A549 (cell line): Measurements from ENCODE around the gene COPS9. TPM values are rescaled to one million over a fixed set of nuclear protein-coding genes. Genes with fewer than 3 reads are reported as not detected.

ENCODE experiments used
- ATAC-seq, 2 experiments: fragments of 200-7000 bp in 1 of 2; fragments of >200 bp in 1 of 2; cut with Nextera tagmentation in 1 of 2; cut with Tn5 transposase in 1 of 2; 3 replicates each; pipeline versions ENCODE4 v1.8.0 to v1.9.1; 2018 to 2020; ENCODE audit warnings: mild to moderate bottlenecking in 1 of 2, moderate library complexity in 1 of 2
- CTCF ChIA-PET: fragments of 300-600 bp; sonication (Branson Sonifier 250); formaldehyde crosslinking; extraction: SDS; loops from one replicate; lab custom pipeline; 2021; ENCODE audit warnings: antibody characterized with exemption, inconsistent platforms; lab: Yijun Ruan, JAX
- POLR2A ChIA-PET: fragments of 350-600 bp; formaldehyde crosslinking; extraction: SDS; loops from one replicate; lab custom pipeline; 2021; ENCODE audit warnings: antibody characterized with exemption, inconsistent platforms; lab: Yijun Ruan, JAX
- DNase-seq, 2 experiments: peaks; one replicate each; pipeline versions ENCODE4 v3.0.0 to v3.0.0-alpha.2; 2011 to 2016; ENCODE audit warnings: low read depth in 1 of 2, low spot score in 1 of 2
- FAIRE-seq: peaks from 2 replicates; lab custom pipeline; 2011; peaks lifted over from hg19 to GRCh38; lab: Jason Lieb, UNC
- H3K27ac ChIP-seq, 2 experiments: fragments of >200 bp; sonication (Bioruptor Twin); formaldehyde crosslinking; 3 replicates each; pipeline ENCODE4 v1.5.1; 2016 to 2017
- H3K4me1 ChIP-seq: fragments of >200 bp; sonication (Bioruptor Twin); formaldehyde crosslinking; 3 replicates; pipeline ENCODE4 v1.6.1; 2016
- H3K4me2 ChIP-seq: fragments of >200 bp; sonication (Bioruptor Twin); formaldehyde crosslinking; 3 replicates; pipeline ENCODE4 v1.6.1; 2016
- H3K4me3 ChIP-seq: fragments of >200 bp; sonication (Bioruptor Twin); formaldehyde crosslinking; 3 replicates; pipeline ENCODE4 v1.5.1; 2016
- H3K9me3 ChIP-seq: fragments of >200 bp; sonication (Bioruptor Twin); formaldehyde crosslinking; 3 replicates; pipeline ENCODE4 v1.6.1; 2016
- ATOH8 ChIP-seq: fragments of 250-450 bp; sonication (Bioruptor Pico); IDR thresholded peaks from 2 replicates; pipeline ENCODE4 v1.5.0; 2020; ENCODE audit warnings: low read depth, mild to moderate bottlenecking, moderate library complexity
- CHD2 ChIP-seq: fragments of 150-350 bp; IDR thresholded peaks from 2 replicates; pipeline ENCODE4 v1.6.1; 2014; ENCODE audit warnings: low read length; ENCODE audit not compliant: partially characterized antibody
- CHD4 ChIP-seq: fragments of 200-600 bp; sonication (generic); IDR thresholded peaks from 2 replicates; pipeline ENCODE4 v1.6.1; 2016; ENCODE audit warnings: antibody characterized with exemption, mild to moderate bottlenecking, borderline replicate concordance
- CTCF ChIP-seq: fragments of >200 bp; sonication (Bioruptor Twin); formaldehyde crosslinking; IDR thresholded peaks from 3 replicates; pipeline ENCODE4 v1.5.1; 2016
- EHF ChIP-seq: fragments of 250-450 bp; sonication (Bioruptor Pico); IDR thresholded peaks from 2 replicates; pipeline ENCODE4 v1.5.0; 2020; ENCODE audit warnings: mild to moderate bottlenecking
- EHMT2 ChIP-seq: fragments of 200-600 bp; sonication (generic); IDR thresholded peaks from 2 replicates; pipeline ENCODE4 v1.6.1; 2016; ENCODE audit warnings: antibody characterized with exemption, low read depth, mild to moderate bottlenecking, moderate library complexity
- FOSL2 ChIP-seq, 2 experiments: fragments of 450-650 bp in 1 of 2; fragments of >200 bp in 1 of 2; sonication (Bioruptor Twin) in 1 of 2; formaldehyde crosslinking; IDR thresholded peaks; 2 replicates each; pipeline versions ENCODE4 v1.5.0 to v1.6.1; 2016 to 2020; ENCODE audit warnings: mild to moderate bottlenecking in 1 of 2, moderate library complexity in 1 of 2
- FOXS1 ChIP-seq: fragments of 250-450 bp; sonication (Bioruptor Pico); IDR thresholded peaks from 2 replicates; pipeline ENCODE4 v1.5.0; 2020; ENCODE audit warnings: mild to moderate bottlenecking, moderate library complexity
- GATA3 ChIP-seq: IDR thresholded peaks from 2 replicates; pipeline ENCODE4 v1.6.1; 2012; ENCODE audit warnings: borderline replicate concordance
- HDAC2 ChIP-seq: fragments of 200-600 bp; sonication (generic); IDR thresholded peaks from 2 replicates; pipeline ENCODE4 v1.6.1; 2016
- HMGXB4 ChIP-seq: fragments of 250-450 bp; sonication (Bioruptor Pico); IDR thresholded peaks from 2 replicates; pipeline ENCODE4 v1.5.0; 2021; ENCODE audit warnings: mild to moderate bottlenecking, moderate library complexity, borderline replicate concordance
- HOXB5 ChIP-seq: fragments of 250-450 bp; sonication (Bioruptor Pico); IDR thresholded peaks from 2 replicates; pipeline ENCODE4 v1.5.0; 2020; ENCODE audit warnings: mild to moderate bottlenecking, moderate library complexity
- JUN ChIP-seq, 2 experiments: fragments of >200 bp; sonication (Bioruptor Twin); formaldehyde crosslinking; IDR thresholded peaks; 2 replicates in 1 of 2; 3 replicates in 1 of 2; pipeline ENCODE4 v1.6.1; 2016 to 2017
- JUNB ChIP-seq: fragments of >200 bp; sonication (Bioruptor Twin); formaldehyde crosslinking; IDR thresholded peaks from 2 replicates; pipeline ENCODE4 v1.6.1; 2016
- KDM1A ChIP-seq: fragments of 200-600 bp; sonication (generic); IDR thresholded peaks from 2 replicates; pipeline ENCODE4 v1.6.1; 2016; ENCODE audit warnings: low read depth, mild to moderate bottlenecking
- KDM5A ChIP-seq: fragments of 200-600 bp; sonication (generic); IDR thresholded peaks from 2 replicates; pipeline ENCODE4 v1.6.1; 2016; ENCODE audit warnings: antibody characterized with exemption, mild to moderate bottlenecking
- MAX ChIP-seq: IDR thresholded peaks from 2 replicates; pipeline ENCODE4 v1.6.1; 2012
- MAZ ChIP-seq: fragments of 150-350 bp; IDR thresholded peaks from 2 replicates; pipeline ENCODE4 v1.6.1; 2014; ENCODE audit warnings: antibody characterized with exemption, low read depth, low read length, borderline replicate concordance
- MYC ChIP-seq: IDR thresholded peaks from 2 replicates; pipeline ENCODE4 v1.6.1; 2012; ENCODE audit warnings: mild to moderate bottlenecking, inconsistent platforms, low read length, improper control_type of control experiment, borderline replicate concordance
- POLR2AphosphoS2 ChIP-seq: conservative IDR thresholded peaks from 2 replicates; pipeline ENCODE4 v1.6.1; 2012; ENCODE audit warnings: low read length, improper control_type of control experiment, inconsistent platforms
- RCOR1 ChIP-seq: fragments of 150-350 bp; IDR thresholded peaks from 2 replicates; pipeline ENCODE4 v1.6.1; 2014; ENCODE audit warnings: antibody characterized with exemption, low read length, low read depth
- ZNF302 ChIP-seq: fragments of 250-450 bp; sonication (Bioruptor Pico); IDR thresholded peaks from 2 replicates; pipeline ENCODE4 v1.9.0; 2021; ENCODE audit warnings: inconsistent platforms, mild to moderate bottlenecking, moderate library complexity
- ZSCAN20 ChIP-seq: fragments of 250-450 bp; sonication (Bioruptor Pico); IDR thresholded peaks from 2 replicates; pipeline ENCODE4 v1.8.0; 2022; ENCODE audit warnings: mild to moderate bottlenecking, moderate library complexity
- WGBS: methylation state at CpG from one replicate; pipeline ENCODE4 v1.1.6; 2017; ENCODE audit errors: missing lambda C conversion rate; 5-methylcytosine and 5-hydroxymethylcytosine counted together
- polyA plus RNA-seq, 4 experiments: library from polyadenylated mRNA; depleted of rRNA in 3 of 4; stranded (reverse); fragments of >200 nt; fragmentation: RNase III in 1 of 4; extraction: RNeasy Plus Mini Kit Qiagen cat#74134 plus additional on column Dnase treatment in 1 of 4; gene quantifications; 2 replicates in 3 of 4; 3 replicates in 1 of 4; pipeline ENCODE4 v1.2.3, GENCODE V29; 2011 to 2017

The COPS9 gene
- polyA plus RNA-seq, 2 of the 4 experiments (the other 2 are of a cell fraction): 321 to 356 TPM

- no peak for DNase-seq
- no peaks in the 10 kb centered on the region for H3K4me1 ChIP-seq
- no peak overlapping the region for H3K27ac ChIP-seq
- WGBS: 31% methylated on average over 16 of the region's 16 CpGs
- no peak for ATAC-seq
- H3K4me3 ChIP-seq: no peak overlapping the region
- no peak for FAIRE-seq
- TF ChIP-seq CHD4: no peak
- TF ChIP-seq CHD2: no peak
- no peak for TF ChIP-seq HDAC2
- TF ChIP-seq MAZ: no peak
- no peak for TF ChIP-seq ATOH8 (CRISPR knock-in tag)
- no peak for TF ChIP-seq KDM1A
- no peak for TF ChIP-seq MYC
- no peak for TF ChIP-seq HOXB5
- TF ChIP-seq CTCF: no peak
- no peak for TF ChIP-seq HMGXB4 (CRISPR knock-in tag)
- no peak overlapping the region for H3K4me2 ChIP-seq
- ChIA-PET POLR2A (no interaction called here), CTCF (interaction anchor here (1.1 kb wide), 1 partner anchor 13 kb away, joined by 3 read pairs; no protein-coding TSS in a partner anchor)
- H3K9me3 ChIP-seq: no peaks in the 10 kb centered on the region
Observed at GRCh38 chr2:240162939-240163714, 27.0 kb upstream of the COPS9 start.

GRCh38 chr2:240162531-240162930 lies 26.4 kb upstream of the COPS9 start:
- TF ChIP-seq FOXS1 (CRISPR knock-in tag) (no peak), GATA3 (no peak), ZNF302 (CRISPR knock-in tag) (no peak)
- TF ChIP-seq, all 56 proteins: peak for 0
- Histone ChIP-seq H3K4me2 (no peak overlapping the region), H3K4me1 (no peaks in the 10 kb centered on the region), H3K27ac (no peak overlapping the region), H3K9me3 (no peaks in the 10 kb centered on the region), H3K4me3 (no peak overlapping the region)
- no peak for DNase-seq
- WGBS: 28% methylated on average over 6 of the region's 6 CpGs
- ATAC-seq: no peak
- no peak for FAIRE-seq
- ChIA-PET POLR2A (no interaction called here), CTCF (interaction anchor here (1.1 kb wide), 1 partner anchor 12 kb away, joined by 3 read pairs; no protein-coding TSS in a partner anchor)

- ChIA-PET CTCF (no interaction called here), POLR2A (no interaction called here)
- no peak overlapping the region for H3K4me3 ChIP-seq
- no peak overlapping the region for H3K27ac ChIP-seq
- TF ChIP-seq HDAC2 (no peak), EHF (CRISPR knock-in tag) (no peak), POLR2AphosphoS2 (no peak), ATOH8 (CRISPR knock-in tag) (no peak), MAZ (no peak), EHMT2 (no peak), CHD4 (no peak), JUN (IDR thresholded peaks at IDR 0.05) (no peak), JUNB (no peak), MAX (no peak), RCOR1 (no peak), ZSCAN20 (CRISPR knock-in tag) (no peak), KDM5A (no peak), FOSL2 (IDR thresholded peaks at IDR 0.05) (no peak), FOSL2 (CRISPR knock-in tag; IDR thresholded peaks at IDR 0.05) (no peak), HOXB5 (no peak)
- no peaks in the 10 kb centered on the region for H3K4me1 ChIP-seq
- ATAC-seq: no peak
- 41% methylated on average over 5 of the region's 5 CpGs for WGBS
- FAIRE-seq: no peak
- no peaks in the 10 kb centered on the region for H3K9me3 ChIP-seq
- H3K4me2 ChIP-seq: no peak overlapping the region
- no peak for DNase-seq
Observed at GRCh38 chr2:240162032-240162431, 25.9 kb upstream of the COPS9 start.
